ENCODE data around the gene DYNC2LI1.

DNA sequence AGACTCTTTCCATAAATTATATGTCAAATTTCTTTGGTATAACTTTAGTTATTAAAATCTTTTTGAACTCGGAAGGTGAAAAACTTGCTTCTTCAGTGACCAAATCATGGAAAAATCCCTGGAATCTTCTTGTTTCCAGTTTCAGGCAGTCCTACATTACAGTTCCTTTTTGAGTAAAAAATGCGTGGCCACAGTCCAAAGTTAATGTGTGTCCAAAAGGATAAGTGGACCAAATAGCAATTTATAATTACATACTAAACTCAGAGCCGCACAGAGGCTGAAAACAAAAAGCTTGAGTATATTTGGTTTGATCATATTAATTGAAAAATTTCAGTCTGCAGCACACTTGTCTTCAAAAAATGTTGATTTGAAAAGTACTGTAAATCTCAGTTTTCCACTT lies 28.4 kb upstream of the DYNC2LI1 start:
- TF ChIP-seq CTCF (IDR thresholded peaks at IDR 0.05) (no peak), ZFP36 (IDR thresholded peaks at IDR 0.05; ENCODE audit: borderline replicate concordance, partially characterized antibody) (no peak), HES2 (IDR thresholded peaks at IDR 0.05) (no peak), POLR2A (IDR thresholded peaks at IDR 0.05; ENCODE audit: low read length) (no peak), MAX (IDR thresholded peaks at IDR 0.05) (no peak), ZSCAN20 (CRISPR knock-in tag; IDR thresholded peaks at IDR 0.05) (no peak), MYC (IDR thresholded peaks at IDR 0.05; ENCODE audit: borderline replicate concordance, low read length) (no peak), BCL3 (IDR thresholded peaks at IDR 0.05) (no peak)

All from A549 (cell line).